Endometrial microvascular endothelial cells (primary cell): ENCODE measurements around the gene GSS. TPM values are rescaled to one million over a fixed set of nuclear protein-coding genes. Genes with fewer than 3 reads are reported as not detected.

Source experiments
- in situ Hi-C: cut with HindIII; loops from 2 replicates; pipeline ENCODE4 v1.10.0; 2017; ENCODE audit warnings: low sequenced_read_pairs, low pct_unique_long_range_greater_than_20kb; ENCODE audit errors: inconsistent ontology term
- total RNA-seq: library from RNA; depleted of rRNA; stranded (reverse); fragments of >200 nt; gene quantifications from one replicate; pipeline ENCODE4 v1.2.3, GENCODE V29; 2015; ENCODE audit errors: inconsistent ontology term

Gene GSS
- total RNA-seq, 1 donor from 2014 or later, result 141 TPM

GRCh38 chr20:34995192-34995591 lies 39.6 kb upstream of the GSS start:
- in situ Hi-C loops, result no loop called here

- in situ Hi-C loops, result no loop called here
These were observed 39.0 kb upstream of the GSS start for GRCh38 chr20:34994509-34995131.

GRCh38 chr20:34993941-34994508 lies 38.4 kb upstream of the GSS start:
- in situ Hi-C loops, result no loop called here

GRCh38 chr20:34992751-34993417 lies 37.3 kb upstream of the GSS start:
- in situ Hi-C loops, result no loop called here

- in situ Hi-C loops, result no loop called here
These were observed 35.1 kb upstream of the GSS start for GRCh38 chr20:34990661-34991214.

GRCh38 chr20:34990231-34990630 lies 34.6 kb upstream of the GSS start:
- in situ Hi-C loops, result no loop called here

- in situ Hi-C loops, result no loop called here
These were observed 34.1 kb upstream of the GSS start for GRCh38 chr20:34989670-34990069.

- in situ Hi-C loops, result no loop called here
These were observed 33.5 kb upstream of the GSS start for GRCh38 chr20:34989118-34989517.

GRCh38 chr20:34988191-34988540 lies 32.6 kb upstream of the GSS start:
- in situ Hi-C loops, result no loop called here

GRCh38 chr20:34987288-34988190 lies 31.9 kb upstream of the GSS start:
- in situ Hi-C loops, result no loop called here

GRCh38 chr20:34986311-34987287 lies 31.0 kb upstream of the GSS start:
- in situ Hi-C loops, result no loop called here

GRCh38 chr20:34985461-34986310 lies 30.1 kb upstream of the GSS start:
- in situ Hi-C loops, result no loop called here

- in situ Hi-C loops, result no loop called here
These were observed 29.2 kb upstream of the GSS start for GRCh38 chr20:34984756-34985261.

- in situ Hi-C loops, result no loop called here
These were observed 28.6 kb upstream of the GSS start for GRCh38 chr20:34983995-34984735.

GRCh38 chr20:34983089-34983820 lies 27.6 kb upstream of the GSS start:
- in situ Hi-C loops, result no loop called here
